PC-9 (cell line): ENCODE data around the gene MAN2A2.

Experiments
- CTCF ChIP-seq: fragments of 200-600 bp; sonication (generic); conservative IDR thresholded peaks from 2 replicates; pipeline ENCODE4 v1.6.1; 2017; ENCODE audit warnings: mixed run types, antibody characterized with exemption, mild to moderate bottlenecking, moderate library complexity
- EZH2 ChIP-seq: fragments of 200-600 bp; sonication (generic); IDR thresholded peaks from 2 replicates; pipeline ENCODE4 v1.8.0; 2017; ENCODE audit warnings: antibody characterized with exemption, low read depth

- no peak for TF ChIP-seq CTCF
- TF ChIP-seq EZH2 = no peak
Observed at GRCh38 chr15:90912770-90913075, 9.6 kb downstream of the MAN2A2 start.
